Neural cell (in vitro differentiated cells): ENCODE data around the gene VAT1L. TPM values are rescaled to one million over a fixed set of nuclear protein-coding genes. Genes with fewer than 3 reads are reported as not detected.

ENCODE experiments used
- H2AFZ ChIP-seq: fragments of 200-600, 300-800 bp; sonication (generic), shearing (Covaris generic); 2 replicates; pipeline ENCODE4 v1.6.0; 2014; ENCODE audit warnings: low read depth, mild to moderate bottlenecking, antibody characterized with exemption, low read length, moderate library complexity
- H3F3A ChIP-seq: fragments of 200-600 bp; shearing (Covaris generic); 2 replicates; pipeline ENCODE4 v1.6.1; 2016; ENCODE audit warnings: mild to moderate bottlenecking, moderate library complexity, mixed read lengths, antibody characterized with exemption, low read length; ENCODE audit not compliant: insufficient read depth, poor library complexity, severe bottlenecking
- H3K27ac ChIP-seq: fragments of 200-600, 300-800 bp; sonication (generic), shearing (Covaris generic); 2 replicates; pipeline ENCODE4 v1.5.1; 2014; ENCODE audit warnings: mild to moderate bottlenecking, low read length, moderate library complexity
- H3K27me3 ChIP-seq: fragments of 300-800, 200-600 bp; sonication (generic), shearing (Covaris generic); 2 replicates; pipeline ENCODE4 v1.6.0; 2014; ENCODE audit warnings: mild to moderate bottlenecking, low read depth, low read length, moderate library complexity; ENCODE audit not compliant: insufficient read depth
- H3K36me3 ChIP-seq: fragments of 300-800, 200-600 bp; sonication (generic), shearing (Covaris generic); 2 replicates; pipeline ENCODE4 v1.5.1; 2014; ENCODE audit warnings: mild to moderate bottlenecking, antibody characterized with exemption, low read length, moderate library complexity; ENCODE audit not compliant: insufficient read depth
- H3K4me2 ChIP-seq: fragments of 300-800, 200-600 bp; sonication (generic), shearing (Covaris generic); 2 replicates; pipeline ENCODE4 v1.6.0; 2014; ENCODE audit warnings: mild to moderate bottlenecking, low read length
- H3K4me3 ChIP-seq: fragments of 300-800, 200-600 bp; sonication (generic), shearing (Covaris generic); 2 replicates; pipeline ENCODE4 v1.5.1; 2014; ENCODE audit warnings: mild to moderate bottlenecking, low read length, moderate library complexity
- H3K79me2 ChIP-seq: fragments of 200-600 bp; shearing (Covaris generic); replicated peaks from 2 replicates; pipeline ENCODE4 v1.6.0; 2014; ENCODE audit warnings: mild to moderate bottlenecking, low read length, moderate library complexity; ENCODE audit not compliant: insufficient read depth
- H3K9ac ChIP-seq: fragments of 300-800, 200-600 bp; sonication (generic), shearing (Covaris generic); 2 replicates; pipeline ENCODE4 v1.6.1; 2016; ENCODE audit warnings: mild to moderate bottlenecking, low read length, mixed read lengths
- H3K9me2 ChIP-seq: fragments of 200-600 bp; shearing (Covaris generic); 2 replicates; pipeline ENCODE4 v1.6.1; 2016; ENCODE audit warnings: mild to moderate bottlenecking, low read length, mixed read lengths; ENCODE audit not compliant: insufficient read depth
- H3K9me3 ChIP-seq: fragments of 200-600, 300-800 bp; sonication (generic), shearing (Covaris generic); 2 replicates; pipeline ENCODE4 v1.6.1; 2016; ENCODE audit warnings: mild to moderate bottlenecking, mixed run types, low read length, moderate library complexity, mixed read lengths
- H4K20me1 ChIP-seq: fragments of 200-600 bp; shearing (Covaris generic); 2 replicates; pipeline ENCODE4 v1.6.1; 2016; ENCODE audit warnings: mild to moderate bottlenecking, mixed run types; ENCODE audit not compliant: insufficient read depth
- EP300 ChIP-seq: fragments of 450-650 bp; conservative IDR thresholded peaks from 2 replicates; pipeline ENCODE4 v1.6.1; 2014; ENCODE audit warnings: antibody characterized with exemption, mild to moderate bottlenecking, moderate library complexity; ENCODE audit not compliant: poor library complexity, severe bottlenecking
- EZH2 ChIP-seq: fragments of 200-600, 300-800 bp; shearing (Covaris generic), sonication (generic); IDR thresholded peaks from 2 replicates; pipeline ENCODE4 v1.6.1; 2014; ENCODE audit warnings: antibody characterized with exemption, low read length, borderline replicate concordance, mild to moderate bottlenecking; ENCODE audit not compliant: insufficient read depth, poor library complexity, severe bottlenecking
- MXI1 ChIP-seq: fragments of 450-650 bp; conservative IDR thresholded peaks from 2 replicates; pipeline ENCODE4 v1.6.1; 2014; ENCODE audit warnings: antibody characterized with exemption, mild to moderate bottlenecking; ENCODE audit not compliant: poor library complexity, severe bottlenecking
- POLR2AphosphoS5 ChIP-seq: IDR thresholded peaks from 2 replicates; pipeline ENCODE4 v1.6.1; 2012
- RAD21 ChIP-seq: fragments of 450-650 bp; conservative IDR thresholded peaks from 2 replicates; pipeline ENCODE4 v1.6.1; 2014; ENCODE audit warnings: antibody characterized with exemption, mild to moderate bottlenecking, moderate library complexity
- SMC3 ChIP-seq: fragments of 450-650 bp; conservative IDR thresholded peaks from 2 replicates; pipeline ENCODE4 v1.6.1; 2014; ENCODE audit warnings: antibody characterized with exemption, mild to moderate bottlenecking, moderate library complexity; ENCODE audit not compliant: poor library complexity
- TAF1 ChIP-seq: IDR thresholded peaks from 2 replicates; pipeline ENCODE4 v1.6.1; 2012; ENCODE audit warnings: low read depth
- polyA plus RNA-seq: library from polyadenylated mRNA; depleted of rRNA; stranded (reverse); fragments of >200 nt; gene quantifications from 2 replicates; pipeline ENCODE4 v1.2.3, GENCODE V29; 2014
- TF ChIP-seq, protein P1 (sequence below): IDR thresholded peaks from 2 replicates; pipeline ENCODE4 v1.6.1; 2012; ENCODE audit warnings: borderline replicate concordance
- TF ChIP-seq, protein P2 (sequence below): fragments of 450-650 bp; IDR thresholded peaks from 2 replicates; pipeline ENCODE4 v1.5.1; 2014; ENCODE audit warnings: antibody characterized with exemption, mild to moderate bottlenecking, moderate library complexity; ENCODE audit not compliant: poor library complexity, severe bottlenecking

VAT1L gene
- polyA plus RNA-seq, 1 donor from 2014 or later: 54.5 TPM

DNA sequence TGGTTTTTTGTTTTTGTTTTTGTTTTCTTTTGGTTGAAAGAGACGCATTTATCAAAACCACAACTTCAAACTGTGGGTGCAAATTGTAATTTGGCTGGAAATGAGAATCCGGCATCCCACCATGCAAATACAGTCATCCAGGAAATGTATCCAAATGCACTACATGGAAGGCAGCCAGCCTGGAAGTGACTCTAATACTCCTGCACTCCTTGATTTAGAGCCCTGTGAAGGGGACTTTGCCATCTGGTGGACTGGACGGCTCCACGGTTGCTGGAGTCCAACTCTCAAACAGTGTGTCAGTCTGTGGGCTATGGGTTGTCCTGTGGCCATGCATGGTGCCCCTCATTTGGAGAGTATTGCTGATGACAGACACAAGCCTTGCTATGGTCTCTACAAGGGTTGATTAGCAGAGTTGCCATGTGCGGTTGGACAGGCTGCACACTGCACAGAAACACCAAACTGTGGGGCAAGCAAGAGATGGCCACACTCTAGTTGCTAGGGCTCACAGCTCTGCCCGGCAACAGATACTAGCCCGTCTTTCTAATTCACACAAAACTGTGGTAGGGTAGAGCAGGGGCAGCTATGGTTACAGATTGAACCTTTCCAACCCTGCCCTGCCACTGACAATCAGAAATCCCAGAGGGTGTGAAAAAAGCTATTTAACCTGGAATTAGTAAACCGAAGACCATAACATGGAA is 62.4 kb downstream of the VAT1L start:
- H3K36me3 ChIP-seq: no peaks in the 10 kb centered on the region
- H4K20me1 ChIP-seq: no peaks in the 10 kb centered on the region
- no peak overlapping the region for H3K4me2 ChIP-seq
- H3K9me2 ChIP-seq: no peaks in the 10 kb centered on the region
- no peaks in the 10 kb centered on the region for H3K27me3 ChIP-seq
- TF ChIP-seq EP300 (no peak), SMC3 (no peak), RAD21 (no peak), TAF1 (no peak), POLR2AphosphoS5 (no peak), MXI1 (no peak), EZH2 (no peak)
- TF ChIP-seq, protein P1, sequence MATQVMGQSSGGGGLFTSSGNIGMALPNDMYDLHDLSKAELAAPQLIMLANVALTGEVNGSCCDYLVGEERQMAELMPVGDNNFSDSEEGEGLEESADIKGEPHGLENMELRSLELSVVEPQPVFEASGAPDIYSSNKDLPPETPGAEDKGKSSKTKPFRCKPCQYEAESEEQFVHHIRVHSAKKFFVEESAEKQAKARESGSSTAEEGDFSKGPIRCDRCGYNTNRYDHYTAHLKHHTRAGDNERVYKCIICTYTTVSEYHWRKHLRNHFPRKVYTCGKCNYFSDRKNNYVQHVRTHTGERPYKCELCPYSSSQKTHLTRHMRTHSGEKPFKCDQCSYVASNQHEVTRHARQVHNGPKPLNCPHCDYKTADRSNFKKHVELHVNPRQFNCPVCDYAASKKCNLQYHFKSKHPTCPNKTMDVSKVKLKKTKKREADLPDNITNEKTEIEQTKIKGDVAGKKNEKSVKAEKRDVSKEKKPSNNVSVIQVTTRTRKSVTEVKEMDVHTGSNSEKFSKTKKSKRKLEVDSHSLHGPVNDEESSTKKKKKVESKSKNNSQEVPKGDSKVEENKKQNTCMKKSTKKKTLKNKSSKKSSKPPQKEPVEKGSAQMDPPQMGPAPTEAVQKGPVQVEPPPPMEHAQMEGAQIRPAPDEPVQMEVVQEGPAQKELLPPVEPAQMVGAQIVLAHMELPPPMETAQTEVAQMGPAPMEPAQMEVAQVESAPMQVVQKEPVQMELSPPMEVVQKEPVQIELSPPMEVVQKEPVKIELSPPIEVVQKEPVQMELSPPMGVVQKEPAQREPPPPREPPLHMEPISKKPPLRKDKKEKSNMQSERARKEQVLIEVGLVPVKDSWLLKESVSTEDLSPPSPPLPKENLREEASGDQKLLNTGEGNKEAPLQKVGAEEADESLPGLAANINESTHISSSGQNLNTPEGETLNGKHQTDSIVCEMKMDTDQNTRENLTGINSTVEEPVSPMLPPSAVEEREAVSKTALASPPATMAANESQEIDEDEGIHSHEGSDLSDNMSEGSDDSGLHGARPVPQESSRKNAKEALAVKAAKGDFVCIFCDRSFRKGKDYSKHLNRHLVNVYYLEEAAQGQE: no peak
- TF ChIP-seq, protein P2, sequence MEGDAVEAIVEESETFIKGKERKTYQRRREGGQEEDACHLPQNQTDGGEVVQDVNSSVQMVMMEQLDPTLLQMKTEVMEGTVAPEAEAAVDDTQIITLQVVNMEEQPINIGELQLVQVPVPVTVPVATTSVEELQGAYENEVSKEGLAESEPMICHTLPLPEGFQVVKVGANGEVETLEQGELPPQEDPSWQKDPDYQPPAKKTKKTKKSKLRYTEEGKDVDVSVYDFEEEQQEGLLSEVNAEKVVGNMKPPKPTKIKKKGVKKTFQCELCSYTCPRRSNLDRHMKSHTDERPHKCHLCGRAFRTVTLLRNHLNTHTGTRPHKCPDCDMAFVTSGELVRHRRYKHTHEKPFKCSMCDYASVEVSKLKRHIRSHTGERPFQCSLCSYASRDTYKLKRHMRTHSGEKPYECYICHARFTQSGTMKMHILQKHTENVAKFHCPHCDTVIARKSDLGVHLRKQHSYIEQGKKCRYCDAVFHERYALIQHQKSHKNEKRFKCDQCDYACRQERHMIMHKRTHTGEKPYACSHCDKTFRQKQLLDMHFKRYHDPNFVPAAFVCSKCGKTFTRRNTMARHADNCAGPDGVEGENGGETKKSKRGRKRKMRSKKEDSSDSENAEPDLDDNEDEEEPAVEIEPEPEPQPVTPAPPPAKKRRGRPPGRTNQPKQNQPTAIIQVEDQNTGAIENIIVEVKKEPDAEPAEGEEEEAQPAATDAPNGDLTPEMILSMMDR: no peak
- H3F3A ChIP-seq: no peaks in the 10 kb centered on the region
- H2AFZ ChIP-seq: no peak overlapping the region
- no peak overlapping the region for H3K9ac ChIP-seq
- no peaks in the 10 kb centered on the region for H3K79me2 ChIP-seq
- no peak overlapping the region for H3K4me3 ChIP-seq
- H3K27ac ChIP-seq: no peak overlapping the region
- H3K9me3 ChIP-seq: no peaks in the 10 kb centered on the region

DNA sequence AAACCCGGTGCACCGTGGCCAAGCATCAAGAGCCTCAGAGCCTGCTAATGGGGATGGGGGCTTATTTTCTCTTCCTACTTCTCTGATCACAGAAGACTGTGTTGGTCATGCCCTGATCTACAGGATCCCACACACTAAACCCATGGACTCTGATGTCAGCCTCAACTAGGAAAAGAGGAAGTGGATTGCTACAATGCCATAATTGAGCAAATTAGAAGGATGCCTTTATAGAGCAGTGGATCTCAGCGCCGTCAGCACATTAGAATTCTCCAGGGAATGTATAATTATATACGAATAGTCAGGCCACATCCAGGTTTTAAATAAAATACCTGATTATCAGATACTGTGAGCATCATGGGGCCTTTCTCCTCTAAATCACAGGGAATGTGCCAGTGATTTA is 64.8 kb downstream of the VAT1L start:
- Histone ChIP-seq H3K9me3 (no peaks in the 10 kb centered on the region), H3K36me3 (no peaks in the 10 kb centered on the region), H3K4me3 (peak overlapping the region; percentile 16), H4K20me1 (no peaks in the 10 kb centered on the region), H3K27ac (peak overlapping the region; percentile 35), H3K27me3 (no peaks in the 10 kb centered on the region), H3K4me2 (no peak overlapping the region), H3K9ac (no peak overlapping the region), H3K79me2 (no peaks in the 10 kb centered on the region), H3F3A (no peaks in the 10 kb centered on the region), H2AFZ (no peak overlapping the region), H3K9me2 (no peaks in the 10 kb centered on the region)
- TF ChIP-seq MXI1: no peak
- TF ChIP-seq POLR2AphosphoS5: peak; percentile 8
- no peak for TF ChIP-seq RAD21
